ENCODE measurements around the gene TMEM245. TPM values are rescaled to one million over a fixed set of nuclear protein-coding genes. Genes with fewer than 3 reads are reported as not detected.

TMEM245 gene
- total RNA-seq, 2 experiments from 2014 or later = 23.3 to 26.7 TPM

- no peak for ATAC-seq
- intact Hi-C loops (cut with micrococcal nuclease) = no loop called here
- Mint-ChIP-seq H3K4me1 (ENCODE audit: low read depth) (peaks cover 20% of the 10 kb centered on the region), H3K36me3 (ENCODE audit: low read depth) (peaks cover 48% of the 10 kb centered on the region), H3K27me3 (no peaks in the 10 kb centered on the region), H3K27ac (no peak overlapping the region), H3K9me3 (no peaks in the 10 kb centered on the region), H3K4me3 (no peak overlapping the region)
- ChIA-PET POLR2A (interaction anchor here (1.0 kb wide), 1 partner anchor 31 kb away, joined by 3 read pairs; no protein-coding TSS in a partner anchor), CTCF (interaction anchor here (0.6 to 1.8 kb wide), 2 partner anchors 13 to 32 kb away, joined by 3 read pairs; partner anchors contain the start of gene TMEM245)
- DNase-seq = no peak
- TF ChIP-seq CTCF (IDR thresholded peaks at IDR 0.05) = no peak
Observed at GRCh38 chr9:109087795-109088194, 32.0 kb downstream of the TMEM245 start.

- no peak overlapping the region for H3K4me3 Mint-ChIP-seq
- peaks cover 13% of the 10 kb centered on the region for H3K4me1 Mint-ChIP-seq (ENCODE audit: low read depth)
- TF ChIP-seq CTCF (IDR thresholded peaks at IDR 0.05) = no peak
- POLR2A ChIA-PET = no interaction called here
- no peaks in the 10 kb centered on the region for H3K9me3 Mint-ChIP-seq
- DNase-seq (no peak), ATAC-seq (no peak)
- peaks cover 38% of the 10 kb centered on the region for H3K36me3 Mint-ChIP-seq (ENCODE audit: low read depth)
- H3K27me3 Mint-ChIP-seq = no peaks in the 10 kb centered on the region
- CTCF ChIA-PET = interaction anchor here (1.8 kb wide), 1 partner anchor 14 kb away, joined by 3 read pairs; no protein-coding TSS in a partner anchor
- no peak overlapping the region for H3K27ac Mint-ChIP-seq
- intact Hi-C loops (cut with micrococcal nuclease) = no loop called here
Observed at GRCh38 chr9:109086221-109086620, 33.5 kb downstream of the TMEM245 start.

GRCh38 chr9:109085510-109085909, 34.2 kb downstream of the TMEM245 start:
- H3K4me3 Mint-ChIP-seq = no peak overlapping the region

GRCh38 chr9:109083813-109084405, 35.8 kb downstream of the TMEM245 start:
- no peak overlapping the region for H3K27ac Mint-ChIP-seq
- ChIA-PET POLR2A (no interaction called here), CTCF (no interaction called here)
- intact Hi-C loops (cut with micrococcal nuclease) = no loop called here
- no peak overlapping the region for H3K4me3 Mint-ChIP-seq
- DNase-seq (no peak), ATAC-seq (no peak)
- H3K4me1 Mint-ChIP-seq (ENCODE audit: low read depth) = peaks cover 13% of the 10 kb centered on the region
- no peaks in the 10 kb centered on the region for H3K27me3 Mint-ChIP-seq
- H3K9me3 Mint-ChIP-seq = no peaks in the 10 kb centered on the region
- peaks cover 38% of the 10 kb centered on the region for H3K36me3 Mint-ChIP-seq (ENCODE audit: low read depth)
- no peak for TF ChIP-seq CTCF (IDR thresholded peaks at IDR 0.05)

More at GRCh38 chr9:109085510-109085909, 34.2 kb downstream of the TMEM245 start:
- Mint-ChIP-seq H3K27ac (no peak overlapping the region), H3K9me3 (no peaks in the 10 kb centered on the region), H3K27me3 (no peaks in the 10 kb centered on the region), H3K36me3 (ENCODE audit: low read depth) (peaks cover 32% of the 10 kb centered on the region), H3K4me1 (ENCODE audit: low read depth) (peaks cover 13% of the 10 kb centered on the region)
- ATAC-seq (no peak), DNase-seq (no peak)
- intact Hi-C loops (cut with micrococcal nuclease) = no loop called here
- no peak for TF ChIP-seq CTCF (IDR thresholded peaks at IDR 0.05)
- POLR2A ChIA-PET = no interaction called here
- CTCF ChIA-PET = no interaction called here

- H3K9me3 Mint-ChIP-seq = no peaks in the 10 kb centered on the region
- no peak overlapping the region for H3K27ac Mint-ChIP-seq
- no peak overlapping the region for H3K4me3 Mint-ChIP-seq
- POLR2A ChIA-PET = no interaction called here
- peaks cover 42% of the 10 kb centered on the region for H3K36me3 Mint-ChIP-seq (ENCODE audit: low read depth)
- CTCF ChIA-PET = no interaction called here
- peaks cover 11% of the 10 kb centered on the region for H3K4me1 Mint-ChIP-seq (ENCODE audit: low read depth)
- ATAC-seq (no peak), DNase-seq (no peak)
- no peak for TF ChIP-seq CTCF (IDR thresholded peaks at IDR 0.05)
- no peaks in the 10 kb centered on the region for H3K27me3 Mint-ChIP-seq
- intact Hi-C loops (cut with micrococcal nuclease) = no loop called here
Observed at GRCh38 chr9:109083141-109083540, 36.6 kb downstream of the TMEM245 start.
